SJSA1 (cell line): Measurements from ENCODE around the gene TMEM273. TPM values are rescaled to one million over a fixed set of nuclear protein-coding genes. Genes with fewer than 3 reads are reported as not detected.

Experiments
- DNase-seq, 2 experiments: peaks; one replicate each; pipeline ENCODE4 v3.0.0-alpha.2; 2015 to 2020; ENCODE audit warnings: low spot score in 2 of 2, low read depth in 1 of 2
- H3K27ac ChIP-seq: fragments of 250-450 bp; sonication (Bioruptor Pico); 2 replicates; pipeline ENCODE4 v1.5.1; 2020; ENCODE audit warnings: mild to moderate bottlenecking, moderate library complexity
- H3K27me3 ChIP-seq: fragments of 250-450 bp; sonication (Bioruptor Pico); replicated peaks from 2 replicates; pipeline ENCODE4 v1.5.1; 2020; ENCODE audit warnings: mild to moderate bottlenecking, moderate library complexity
- H3K36me3 ChIP-seq: fragments of 250-450 bp; sonication (Bioruptor Pico); 2 replicates; pipeline ENCODE4 v1.5.1; 2020; ENCODE audit warnings: mild to moderate bottlenecking
- H3K4me1 ChIP-seq: fragments of 250-450 bp; sonication (Bioruptor Pico); replicated peaks from 2 replicates; pipeline ENCODE4 v1.6.1; 2021; ENCODE audit warnings: mild to moderate bottlenecking
- H3K4me3 ChIP-seq: fragments of 250-450 bp; sonication (Bioruptor Pico); 2 replicates; pipeline ENCODE4 v1.5.1; 2020; ENCODE audit warnings: mild to moderate bottlenecking
- H3K9me3 ChIP-seq: fragments of 250-450 bp; sonication (Bioruptor Pico); replicated peaks from 2 replicates; pipeline ENCODE4 v1.5.1; 2020; ENCODE audit warnings: mild to moderate bottlenecking
- total RNA-seq: library from RNA; depleted of rRNA; stranded (reverse); fragments of >200 nt; shearing (Covaris generic); gene quantifications from 2 replicates; pipeline ENCODE4 v1.2.3, GENCODE V29; 2014

TMEM273 gene
- total RNA-seq, 1 experiment from 2014 or later = not detected

DNA sequence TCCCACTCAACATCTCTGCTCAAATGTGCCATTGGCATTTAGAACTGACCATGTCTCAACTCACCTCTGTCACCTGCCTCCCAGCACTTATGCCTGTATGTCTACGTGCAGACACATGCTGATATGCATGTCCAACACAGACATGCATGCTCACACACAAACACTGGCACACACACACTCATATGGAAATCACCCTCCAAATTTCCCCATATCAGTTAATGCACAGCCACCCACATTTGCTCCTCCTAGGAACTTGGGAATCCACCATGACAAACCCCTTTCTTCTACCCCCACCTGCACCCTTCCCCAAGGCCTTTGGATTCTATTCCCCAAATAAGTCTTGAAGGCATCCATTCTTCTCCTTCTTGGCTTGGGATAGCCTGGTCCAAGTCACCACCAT is 58.8 kb downstream of the TMEM273 start:
- Histone ChIP-seq H3K4me3 (no peak overlapping the region), H3K9me3 (no peaks in the 10 kb centered on the region), H3K36me3 (no peaks in the 10 kb centered on the region), H3K4me1 (no peaks in the 10 kb centered on the region), H3K27me3 (no peaks in the 10 kb centered on the region), H3K27ac (no peak overlapping the region)
- no peak for DNase-seq

- no peaks in the 10 kb centered on the region for H3K36me3 ChIP-seq
- no peaks in the 10 kb centered on the region for H3K27me3 ChIP-seq
- no peak for DNase-seq
- H3K9me3 ChIP-seq = no peaks in the 10 kb centered on the region
- no peak overlapping the region for H3K27ac ChIP-seq
- no peaks in the 10 kb centered on the region for H3K4me1 ChIP-seq
- no peak overlapping the region for H3K4me3 ChIP-seq
Observed at GRCh38 chr10:49128854-49129253, 59.3 kb downstream of the TMEM273 start.

- H3K4me3 ChIP-seq = no peak overlapping the region
- no peak for DNase-seq
- 0 out of 2 replicates have a peak, but pooled peaks cover 2% of the 10 kb centered on the region for H3K27me3 ChIP-seq
- no peak overlapping the region for H3K27ac ChIP-seq
- H3K36me3 ChIP-seq = no peaks in the 10 kb centered on the region
- no peaks in the 10 kb centered on the region for H3K4me1 ChIP-seq
- no peaks in the 10 kb centered on the region for H3K9me3 ChIP-seq
Observed at GRCh38 chr10:49123981-49124950, 63.9 kb downstream of the TMEM273 start.

GRCh38 chr10:49120911-49121310 is 67.3 kb downstream of the TMEM273 start:
- Histone ChIP-seq H3K36me3 (no peaks in the 10 kb centered on the region), H3K9me3 (no peaks in the 10 kb centered on the region), H3K4me1 (no peaks in the 10 kb centered on the region), H3K27me3 (0 out of 2 replicates have a peak, but pooled peaks cover 2% of the 10 kb centered on the region), H3K4me3 (no peak overlapping the region), H3K27ac (no peak overlapping the region)
- DNase-seq = no peak

- no peak overlapping the region for H3K27ac ChIP-seq
- H3K36me3 ChIP-seq = 0 out of 2 replicates have a peak, but pooled peaks cover 4% of the 10 kb centered on the region
- 0 out of 2 replicates have a peak, but pooled peaks cover 2% of the 10 kb centered on the region for H3K27me3 ChIP-seq
- no peak for DNase-seq
- no peak overlapping the region for H3K4me3 ChIP-seq
- peaks cover 7% of the 10 kb centered on the region for H3K4me1 ChIP-seq
- no peaks in the 10 kb centered on the region for H3K9me3 ChIP-seq
Observed at GRCh38 chr10:49119746-49120145, 68.4 kb downstream of the TMEM273 start.

DNA sequence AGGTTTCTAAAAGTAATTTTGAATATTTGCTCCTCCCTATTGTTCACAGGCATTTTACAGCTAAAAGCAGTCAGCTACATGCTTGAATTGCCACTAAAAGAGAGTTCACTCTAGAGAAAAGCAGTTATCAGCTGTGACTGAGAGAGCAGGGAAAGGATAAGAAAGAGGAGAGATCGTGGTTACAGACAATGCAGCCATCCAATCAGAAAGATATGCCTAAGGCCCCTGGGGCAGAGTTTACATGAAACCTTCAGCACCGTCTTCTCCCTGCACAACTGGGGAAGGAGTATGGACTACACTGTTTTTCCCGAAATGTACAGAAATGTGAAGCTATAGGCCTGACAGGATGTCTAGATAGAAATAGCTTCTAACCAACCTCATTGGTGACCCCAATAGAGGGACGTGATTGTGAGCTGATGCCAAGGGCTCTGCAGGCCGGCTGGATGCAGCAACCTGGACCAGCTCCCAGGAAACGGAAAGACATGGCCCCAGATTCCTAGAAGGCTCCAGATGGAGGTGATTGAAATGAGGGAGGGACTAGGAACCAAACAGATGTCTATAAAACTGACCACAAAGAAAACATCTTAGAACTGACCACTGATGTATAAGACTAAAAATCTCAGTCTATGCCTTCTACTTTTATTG is 69.6 kb downstream of the TMEM273 start:
- Histone ChIP-seq H3K27ac (no peak overlapping the region), H3K4me1 (peaks cover 9% of the 10 kb centered on the region), H3K36me3 (0 out of 2 replicates have a peak, but pooled peaks cover 4% of the 10 kb centered on the region), H3K9me3 (no peaks in the 10 kb centered on the region), H3K4me3 (no peak overlapping the region), H3K27me3 (0 out of 2 replicates have a peak, but pooled peaks cover 2% of the 10 kb centered on the region)
- no peak for DNase-seq

DNA sequence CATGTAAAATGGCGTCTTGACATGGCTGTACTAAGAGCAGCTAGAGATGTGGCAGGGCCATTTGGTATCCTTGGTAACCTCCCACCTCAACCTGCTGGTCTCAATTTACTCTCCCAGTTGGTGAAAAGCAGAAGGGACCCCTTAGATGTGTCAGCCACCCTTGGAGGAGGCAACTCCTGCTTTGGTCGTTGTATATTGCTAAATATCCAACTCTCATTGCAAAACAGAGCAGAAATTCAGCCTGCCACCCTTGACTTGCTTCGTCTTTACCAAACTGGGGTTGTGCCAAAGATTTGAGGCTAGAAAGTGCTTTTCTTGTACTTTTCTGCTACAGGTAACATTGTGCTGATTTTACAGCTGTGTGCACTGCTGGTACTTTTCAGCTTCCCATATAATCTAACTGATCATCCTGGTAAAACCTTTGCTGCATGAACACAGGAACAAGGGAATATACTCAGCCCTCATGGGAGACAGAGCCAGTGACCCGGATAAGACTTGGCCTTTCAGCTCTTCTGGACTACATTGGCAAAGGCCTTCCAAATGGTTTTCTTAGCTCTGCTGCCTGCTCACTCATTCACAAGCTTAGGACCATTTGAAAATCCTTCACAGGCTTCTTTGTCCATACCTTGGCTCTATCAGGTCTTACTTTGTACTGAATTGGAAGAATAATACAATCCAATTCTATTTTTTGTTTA is 70.7 kb downstream of the TMEM273 start:
- no peak overlapping the region for H3K27ac ChIP-seq
- H3K9me3 ChIP-seq = no peaks in the 10 kb centered on the region
- no peak overlapping the region for H3K4me3 ChIP-seq
- peaks cover 9% of the 10 kb centered on the region for H3K4me1 ChIP-seq
- no peaks in the 10 kb centered on the region for H3K27me3 ChIP-seq
- H3K36me3 ChIP-seq = 0 out of 2 replicates have a peak, but pooled peaks cover 4% of the 10 kb centered on the region
- DNase-seq = no peak

DNA sequence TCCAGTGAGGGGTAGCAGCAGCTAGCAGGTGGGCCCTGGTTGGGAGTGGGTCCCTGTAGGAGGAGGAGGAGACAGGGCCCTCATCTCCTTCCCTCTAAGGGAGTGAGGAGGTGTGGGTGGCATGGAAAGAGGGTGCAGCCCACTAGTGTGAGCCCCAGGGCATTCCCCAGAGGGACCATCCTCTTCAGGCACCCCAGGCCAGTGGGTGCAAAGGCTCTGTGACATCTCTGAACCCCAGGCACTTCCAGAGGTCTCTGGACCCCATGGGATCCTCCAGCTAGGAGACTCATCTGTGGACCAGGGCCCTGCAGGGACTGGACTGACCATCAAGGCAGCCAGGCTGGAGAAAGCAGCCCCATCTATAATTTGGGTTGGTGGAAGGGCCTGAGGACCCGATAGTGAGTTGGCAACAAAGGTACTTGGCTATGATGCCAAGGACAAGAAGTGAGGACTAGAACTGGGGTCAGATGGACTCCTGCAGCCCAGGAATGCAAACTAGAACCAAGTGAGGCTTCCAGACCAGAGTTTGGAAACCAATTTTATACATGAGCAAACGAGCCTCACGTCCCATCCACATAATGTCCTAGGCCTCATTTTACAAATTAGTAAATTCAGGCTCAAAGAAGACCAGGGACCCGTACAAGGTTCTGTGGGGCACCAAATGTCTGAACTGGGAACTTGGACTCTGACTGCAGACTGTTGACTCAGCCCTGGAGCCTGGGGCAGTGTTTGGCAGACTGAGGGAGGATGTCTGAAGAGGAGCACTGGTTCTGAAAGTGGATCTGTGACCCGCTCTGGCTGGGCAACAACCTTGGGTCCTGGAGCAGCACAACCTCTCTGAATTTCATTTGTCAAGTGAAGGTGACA is 71.4 kb downstream of the TMEM273 start:
- H3K27ac ChIP-seq = no peak overlapping the region
- DNase-seq = no peak
- 0 out of 2 replicates have a peak, but pooled peaks cover 4% of the 10 kb centered on the region for H3K36me3 ChIP-seq
- H3K27me3 ChIP-seq = no peaks in the 10 kb centered on the region
- peaks cover 9% of the 10 kb centered on the region for H3K4me1 ChIP-seq
- no peak overlapping the region for H3K4me3 ChIP-seq
- no peaks in the 10 kb centered on the region for H3K9me3 ChIP-seq

DNA sequence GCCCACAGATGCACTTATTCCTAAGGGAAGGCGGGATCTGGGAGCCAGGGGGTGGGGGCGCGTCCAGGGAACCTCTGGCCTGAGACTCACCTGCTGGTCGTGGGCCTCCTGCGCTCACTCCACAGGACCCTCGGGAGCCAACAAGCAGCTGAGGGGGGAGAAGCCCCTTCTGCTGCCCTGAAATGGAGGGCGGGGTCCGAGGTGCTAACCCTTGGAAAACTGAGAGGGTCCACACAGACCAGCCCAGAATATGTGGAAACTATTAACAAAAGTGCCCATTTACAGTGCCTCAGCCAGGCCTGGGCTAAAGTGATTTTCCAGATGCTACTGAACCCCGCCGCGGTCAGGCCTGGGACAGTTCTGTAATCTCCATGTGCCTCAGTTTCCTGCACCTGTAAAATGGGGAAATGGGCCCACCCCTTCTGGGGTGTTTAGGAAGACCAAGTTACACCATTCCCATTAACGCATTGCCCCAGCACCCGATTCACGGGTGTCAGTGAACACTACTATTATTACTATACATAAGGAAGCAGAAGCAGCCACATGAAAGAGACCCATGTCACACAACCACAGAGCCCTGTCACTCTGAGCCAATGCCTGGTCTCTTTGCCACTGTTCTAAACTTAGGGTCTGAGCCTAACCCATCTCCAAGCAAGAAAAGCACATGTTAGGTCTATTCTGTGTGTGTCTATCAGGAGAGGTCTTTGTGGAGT is 72.2 kb downstream of the TMEM273 start:
- Histone ChIP-seq H3K27me3 (no peaks in the 10 kb centered on the region), H3K4me1 (peaks cover 9% of the 10 kb centered on the region), H3K9me3 (no peaks in the 10 kb centered on the region), H3K27ac (no peak overlapping the region), H3K36me3 (0 out of 2 replicates have a peak, but pooled peaks cover 4% of the 10 kb centered on the region), H3K4me3 (peak overlapping the region; percentile 71)
- no peak for DNase-seq

DNA sequence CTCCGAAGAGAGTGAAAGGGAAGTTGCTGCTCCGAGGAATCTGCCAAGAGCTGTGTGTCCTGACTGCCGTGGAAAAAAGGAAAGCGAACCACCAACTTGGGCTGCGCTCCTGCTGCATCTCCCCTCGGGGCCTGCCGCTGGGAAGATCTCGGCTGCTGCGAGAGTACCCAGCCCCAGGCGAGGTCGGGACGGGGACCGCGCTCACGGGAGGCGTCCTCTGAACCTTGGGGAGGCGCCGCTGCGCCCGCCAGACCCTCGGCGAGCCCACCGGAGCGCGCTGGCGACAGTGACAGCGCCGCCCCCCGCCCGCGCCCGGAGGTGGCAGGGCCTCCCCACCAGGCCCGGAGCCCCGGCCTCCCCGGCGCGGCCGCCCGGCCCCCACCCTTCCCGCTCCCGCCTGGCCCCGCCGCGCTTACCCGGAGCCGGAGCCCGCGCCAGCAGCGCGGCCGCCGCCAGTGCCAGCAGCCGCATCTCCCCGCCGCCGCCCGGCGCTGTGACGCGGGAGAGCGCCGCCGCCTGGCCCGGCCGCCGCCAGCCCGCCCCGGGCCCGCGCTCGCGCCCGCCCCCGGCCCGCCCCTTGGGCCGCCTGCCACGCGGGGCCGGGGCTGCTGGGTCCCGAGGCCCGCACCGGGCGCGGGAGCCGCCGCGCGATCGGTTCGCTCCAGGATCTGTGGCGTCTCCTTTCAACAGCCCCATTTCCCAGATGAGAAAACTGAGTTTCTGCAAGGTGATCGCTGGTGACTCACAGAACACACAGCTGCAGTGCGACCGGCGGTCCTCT is 73.0 kb downstream of the TMEM273 start, which contains the start of gene VSTM4:
Gene VSTM4, minus strand, starts transcription at position 508 of the 781 bp plus-strand sequence. Its CDS starts 37 bp downstream, at position 471.
- Histone ChIP-seq H3K4me1 (peaks cover 9% of the 10 kb centered on the region), H3K27me3 (no peaks in the 10 kb centered on the region), H3K9me3 (no peaks in the 10 kb centered on the region), H3K36me3 (0 out of 2 replicates have a peak, but pooled peaks cover 4% of the 10 kb centered on the region), H3K4me3 (peak within 1 kb of the TSS; percentile 71), H3K27ac (peak within 1 kb of the TSS; percentile 53)
- DNase-seq = peak; percentile 61 to 63

DNA sequence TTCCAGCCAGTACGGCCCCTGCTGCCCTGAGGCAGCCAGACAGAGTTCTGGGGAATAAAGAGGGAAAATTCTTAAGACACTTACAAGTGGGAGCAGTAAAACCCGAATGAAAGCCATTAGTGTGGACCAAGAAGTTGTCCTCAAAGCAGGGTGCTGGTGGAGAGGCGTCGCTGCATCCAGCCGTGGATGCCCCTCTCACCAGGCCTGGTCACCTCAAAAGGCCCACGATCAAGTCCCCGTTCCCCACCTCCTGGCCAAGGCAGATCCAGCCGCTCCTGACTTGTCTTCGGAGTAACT is 73.5 kb downstream of the TMEM273 start:
- DNase-seq = no peak
- peak overlapping the region; percentile 53 for H3K27ac ChIP-seq
- H3K4me1 ChIP-seq = peaks cover 9% of the 10 kb centered on the region
- H3K36me3 ChIP-seq = 0 out of 2 replicates have a peak, but pooled peaks cover 4% of the 10 kb centered on the region
- H3K27me3 ChIP-seq = no peaks in the 10 kb centered on the region
- H3K9me3 ChIP-seq = no peaks in the 10 kb centered on the region
- peak overlapping the region; percentile 71 for H3K4me3 ChIP-seq

DNA sequence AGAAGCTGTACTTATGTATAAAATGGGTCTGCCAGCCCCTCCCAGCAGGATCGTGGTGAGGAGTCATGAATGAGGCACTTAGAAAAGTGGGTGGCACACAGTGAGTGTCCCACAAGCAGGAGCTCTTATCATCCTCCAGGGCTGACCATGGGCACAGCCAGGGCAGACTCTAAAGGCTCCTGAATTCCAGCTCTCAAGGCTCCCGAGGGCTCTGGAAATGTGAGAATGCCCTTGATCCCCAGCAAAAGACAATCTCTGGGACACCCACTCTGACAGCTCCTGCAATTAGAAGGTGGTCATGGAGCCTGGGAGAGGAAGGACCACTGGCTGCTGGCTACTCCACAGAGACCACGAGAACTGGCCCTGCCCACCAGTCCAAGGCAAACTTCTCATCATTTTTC is 74.5 kb downstream of the TMEM273 start:
- DNase-seq = no peak
- no peaks in the 10 kb centered on the region for H3K9me3 ChIP-seq
- peaks cover 9% of the 10 kb centered on the region for H3K4me1 ChIP-seq
- 0 out of 2 replicates have a peak, but pooled peaks cover 4% of the 10 kb centered on the region for H3K36me3 ChIP-seq
- H3K27me3 ChIP-seq = no peaks in the 10 kb centered on the region
- H3K27ac ChIP-seq = no peak overlapping the region
- H3K4me3 ChIP-seq = no peak overlapping the region
